GM12892 (cell line): Measurements from ENCODE around the gene MPP4.
"Not testable (repeated sequence)": the region's sequence is repeated elsewhere in the genome, so short reads cannot be mapped to it uniquely, and the experiment has no call there.

Experiments used
- DNase-seq: peaks from one replicate; pipeline ENCODE4 v3.0.0; 2011; ENCODE audit not compliant: insufficient read length
- FAIRE-seq: peaks from 2 replicates; lab custom pipeline; 2011; peaks lifted over from hg19 to GRCh38; lab: Jason Lieb, UNC
- POLR2A ChIP-seq: IDR thresholded peaks from 2 replicates; pipeline ENCODE4 v1.6.1; 2011; ENCODE audit warnings: low read depth, low read length, control low read depth
- POLR2AphosphoS5 ChIP-seq: IDR thresholded peaks from 2 replicates; pipeline ENCODE4 v1.6.1; 2011; ENCODE audit warnings: low read depth, low read length, control low read depth
- TAF1 ChIP-seq: IDR thresholded peaks from 2 replicates; pipeline ENCODE4 v1.6.1; 2011; ENCODE audit warnings: low read depth, mild to moderate bottlenecking, control low read depth, low read length, borderline replicate concordance

The MPP4 gene

GRCh38 chr2:201704536-201704935 lies 6.1 kb upstream of the MPP4 start:
- no peak for DNase-seq
- FAIRE-seq, result no peak
- TF ChIP-seq POLR2AphosphoS5, result no peak
- no peak for TF ChIP-seq TAF1

DNA sequence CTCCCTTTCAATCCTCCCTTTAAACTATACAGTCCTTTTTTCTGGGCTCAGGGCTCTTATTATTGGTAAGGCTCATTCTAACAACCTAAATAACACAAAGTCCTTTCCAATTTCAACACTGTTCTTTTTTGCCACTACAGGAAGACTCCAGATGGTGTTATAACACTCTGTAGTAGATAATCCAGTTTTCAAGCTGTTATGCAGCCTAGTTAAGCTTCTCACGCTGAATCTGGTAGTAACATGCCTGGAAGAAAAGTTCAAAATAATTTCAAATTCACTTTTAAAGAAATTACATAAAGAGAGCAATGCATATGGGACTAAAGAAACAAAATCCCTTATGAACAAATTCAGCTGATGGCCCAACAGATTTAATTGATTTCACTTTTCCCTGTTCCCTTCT lies 3.2 kb upstream of the MPP4 start:
- no peak for TF ChIP-seq TAF1
- no peak for TF ChIP-seq POLR2A
- no peak for TF ChIP-seq POLR2AphosphoS5
- FAIRE-seq (no peak), DNase-seq (no peak)

DNA sequence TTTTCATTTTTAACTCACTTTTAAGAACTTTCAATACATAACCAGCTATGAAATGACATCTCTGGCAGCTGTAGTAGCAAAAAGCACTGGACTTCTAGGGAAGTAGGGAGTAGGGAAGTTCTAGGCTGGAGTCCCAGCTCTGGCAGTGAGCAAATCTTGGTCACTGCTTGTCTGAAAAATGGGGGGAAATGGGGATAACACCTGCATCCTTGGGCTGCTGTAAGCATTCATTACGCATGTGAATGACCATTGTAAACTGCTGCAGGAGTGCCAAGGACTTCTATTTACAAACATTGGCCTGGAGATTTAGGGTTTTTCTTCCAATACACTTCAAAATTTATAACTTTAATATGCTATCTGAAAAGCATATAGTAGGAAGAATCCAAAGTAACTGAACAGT lies 972 bp upstream of the MPP4 start:
- DNase-seq (no peak), FAIRE-seq (no peak)
- TF ChIP-seq TAF1 (no peak), POLR2AphosphoS5 (no peak), POLR2A (no peak)

DNA sequence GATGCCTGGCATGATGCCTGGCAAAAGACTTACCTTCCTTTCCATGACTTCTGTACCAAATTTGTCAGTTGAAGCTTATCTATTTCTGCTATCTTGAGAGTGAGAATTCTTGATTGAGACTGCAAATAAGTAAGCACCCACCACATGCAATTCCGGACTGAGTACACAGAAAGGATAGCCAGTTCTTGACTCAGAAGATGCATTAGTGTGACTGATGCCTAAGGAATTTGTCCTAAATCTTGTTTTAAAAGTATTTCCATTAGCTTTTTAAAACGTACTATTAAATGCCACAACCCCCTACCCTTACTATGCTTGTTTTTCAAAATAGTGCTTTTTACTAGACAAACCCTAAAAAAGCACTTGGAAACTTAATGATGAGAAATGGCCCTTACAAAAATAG lies 545 bp downstream of the MPP4 start:
- no peak for DNase-seq
- no peak for TF ChIP-seq POLR2AphosphoS5
- no peak for TF ChIP-seq TAF1
- no peak for TF ChIP-seq POLR2A
- FAIRE-seq, result no peak

DNA sequence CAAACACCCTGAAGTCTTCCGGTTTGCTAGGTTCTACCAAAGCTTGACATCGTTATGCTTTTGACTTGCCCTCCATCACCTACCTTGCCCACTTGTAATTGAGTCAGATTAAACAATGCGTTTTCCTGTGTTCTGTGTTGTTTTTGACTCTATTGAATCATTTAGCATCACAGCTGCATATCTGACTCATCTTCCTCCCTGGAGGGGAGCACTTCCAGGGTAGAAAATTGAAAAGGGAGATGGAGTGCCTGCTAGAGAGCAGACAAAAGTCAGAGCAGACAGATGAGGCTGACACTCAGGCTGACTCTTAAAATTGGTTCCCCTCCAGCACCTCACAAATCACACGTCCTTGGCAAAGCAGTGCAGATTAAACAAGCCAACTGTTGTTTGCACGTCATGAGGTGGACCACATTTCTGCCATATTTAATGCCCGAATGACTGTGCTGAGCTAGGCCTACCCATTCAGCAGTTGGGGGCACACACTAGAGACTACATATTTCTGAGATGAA lies 2.2 kb downstream of the MPP4 start:
- DNase-seq, result no peak
- no peak for FAIRE-seq
- no peak for TF ChIP-seq TAF1
- no peak for TF ChIP-seq POLR2AphosphoS5
- TF ChIP-seq POLR2A, result no peak

- FAIRE-seq, result no peak
- TF ChIP-seq POLR2A (no peak), POLR2AphosphoS5 (no peak), TAF1 (no peak)
These were observed 13.3 kb downstream of the MPP4 start for GRCh38 chr2:201685156-201685555.

DNA sequence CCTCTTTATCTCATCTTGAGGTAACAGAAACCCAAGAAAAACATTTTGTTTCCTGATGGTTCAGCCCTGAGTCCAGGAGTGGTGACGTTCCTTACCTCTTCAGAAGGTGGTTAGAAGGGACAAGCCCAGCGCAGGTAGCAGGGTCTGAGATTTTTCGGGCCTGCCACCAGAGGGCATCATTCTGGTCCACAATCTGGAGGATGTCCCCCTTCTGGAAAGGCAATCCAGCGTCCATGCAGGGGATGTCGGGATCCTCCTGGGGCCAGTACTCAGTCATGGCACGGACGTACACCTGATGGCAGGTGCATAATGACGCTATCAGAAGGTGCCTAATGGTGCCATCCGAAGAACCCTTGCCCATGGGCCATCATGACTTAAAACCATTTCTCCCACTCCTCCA lies 17.7 kb downstream of the MPP4 start:
- TF ChIP-seq POLR2A, result no peak
- TF ChIP-seq TAF1, result no peak
- TF ChIP-seq POLR2AphosphoS5, result no peak
- FAIRE-seq (no peak), DNase-seq (no peak)

More at GRCh38 chr2:201685156-201685555, 13.3 kb downstream of the MPP4 start:
- DNase-seq, result no peak

DNA sequence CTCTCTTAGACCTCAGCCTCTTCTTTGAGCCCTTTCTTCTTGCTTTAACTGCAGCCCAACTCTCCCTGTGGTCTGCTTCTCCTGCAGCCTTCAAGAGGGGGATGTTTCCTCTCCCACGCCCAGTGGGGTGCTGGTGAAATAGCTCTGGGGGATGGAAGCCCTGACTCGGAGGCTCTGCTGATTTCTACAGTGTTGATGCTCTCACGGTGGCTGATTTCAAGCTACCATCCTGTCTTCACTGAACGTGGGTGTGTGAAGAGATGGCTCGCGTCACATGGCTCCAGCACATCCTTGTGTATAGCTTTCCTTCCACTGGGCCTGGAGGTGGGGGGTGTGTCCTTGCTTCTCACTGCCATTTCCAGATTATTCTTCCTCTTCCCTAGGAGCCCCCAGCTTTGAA lies 20.0 kb downstream of the MPP4 start:
- FAIRE-seq (no peak), DNase-seq (no peak)
- no peak for TF ChIP-seq TAF1
- no peak for TF ChIP-seq POLR2A
- TF ChIP-seq POLR2AphosphoS5, result no peak

- DNase-seq (no peak), FAIRE-seq (no peak)
- TF ChIP-seq POLR2A, result no peak
- no peak for TF ChIP-seq TAF1
These were observed 23.0 kb downstream of the MPP4 start for GRCh38 chr2:201675454-201675853.

DNA sequence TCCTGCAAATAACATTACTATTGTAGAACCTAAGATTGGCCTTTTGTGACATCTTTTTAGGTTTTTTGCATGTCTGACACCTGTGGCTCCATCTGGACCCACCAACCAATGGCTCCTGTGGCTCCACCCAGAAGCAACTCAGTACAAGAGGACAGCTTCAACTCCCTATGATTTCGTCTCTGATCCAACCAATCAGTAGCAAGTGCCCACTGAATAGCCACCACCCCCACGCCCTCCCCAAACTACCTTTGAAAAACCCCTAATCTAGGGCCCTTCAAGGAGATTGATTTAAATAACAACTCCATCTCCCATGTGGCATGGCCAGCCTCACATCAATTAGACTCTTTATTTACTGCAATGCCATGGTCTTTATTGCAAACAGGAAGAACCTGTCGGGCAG lies 23.6 kb downstream of the MPP4 start:
- TF ChIP-seq TAF1, result no peak
- no peak for TF ChIP-seq POLR2AphosphoS5
- no peak for TF ChIP-seq POLR2A
- DNase-seq, result no peak
- FAIRE-seq, result no peak

DNA sequence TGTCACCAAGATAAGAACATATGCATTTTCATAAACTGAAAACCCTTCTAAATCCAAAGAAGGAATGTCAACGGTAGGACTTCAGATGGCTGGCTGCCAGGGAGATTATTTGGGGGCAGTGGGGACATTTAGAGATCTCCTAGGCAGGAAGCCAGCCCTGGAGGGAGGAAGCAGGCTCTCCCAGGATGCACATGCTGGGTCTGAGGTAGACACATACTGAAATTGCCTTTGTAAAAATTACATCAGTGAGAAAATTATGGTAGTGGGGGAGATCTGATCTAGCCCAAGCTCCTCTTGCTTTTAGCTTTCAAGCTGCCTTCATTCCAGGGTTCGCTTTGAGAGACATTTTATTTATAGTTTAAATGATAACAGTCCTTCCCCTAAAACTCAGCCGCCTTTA lies 24.1 kb downstream of the MPP4 start:
- no peak for TF ChIP-seq POLR2A
- no peak for TF ChIP-seq TAF1
- TF ChIP-seq POLR2AphosphoS5, result no peak
- FAIRE-seq (no peak), DNase-seq (no peak)

DNA sequence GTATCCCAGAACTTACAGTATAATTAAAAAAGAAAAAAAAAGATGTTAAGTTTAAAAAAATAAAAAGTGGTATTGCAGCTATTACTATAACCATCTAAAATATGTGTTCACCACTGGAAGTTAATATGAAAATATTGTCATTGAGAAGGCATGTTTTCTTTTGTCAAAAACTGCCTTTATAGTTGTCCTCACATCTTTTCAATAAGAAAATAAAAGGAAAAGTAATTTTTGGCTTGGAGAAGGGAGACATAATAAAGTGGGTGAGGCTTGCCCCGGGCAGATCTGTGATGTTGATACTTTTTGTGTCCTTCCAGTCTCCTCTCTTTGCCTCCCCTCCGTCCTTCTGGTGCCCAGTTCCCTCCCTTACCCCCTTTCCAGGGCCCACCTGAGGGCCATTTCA lies 24.9 kb downstream of the MPP4 start:
- DNase-seq, result no peak
- TF ChIP-seq POLR2AphosphoS5 (no peak), POLR2A (no peak), TAF1 (no peak)
- no peak for FAIRE-seq

DNA sequence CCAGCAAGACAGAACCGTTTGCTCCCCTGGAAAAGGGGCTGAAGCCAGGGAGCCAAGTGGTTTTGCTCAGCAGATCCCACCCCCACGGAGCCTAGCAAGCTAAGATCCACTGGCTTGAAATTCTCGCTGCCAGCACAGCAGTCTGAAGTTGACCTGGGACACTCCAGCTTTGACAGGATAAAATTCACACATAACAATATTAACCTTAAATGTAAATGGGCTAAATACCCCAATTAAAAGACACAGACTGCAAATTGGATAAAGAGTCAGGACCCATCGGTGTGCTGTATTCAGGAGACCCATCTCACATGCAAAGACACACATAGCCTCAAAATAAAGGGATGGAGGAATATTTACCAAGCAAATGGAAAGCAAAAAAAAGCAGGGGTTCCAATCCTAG lies 27.2 kb downstream of the MPP4 start:
- not testable (repeated sequence) for FAIRE-seq, DNase-seq
